Measurements from ENCODE around the gene EME1. TPM values are rescaled to one million over a fixed set of nuclear protein-coding genes. Genes with fewer than 3 reads are reported as not detected.

EME1 gene
- total and polyA plus RNA-seq, 2 of the 8 experiments (the other 6 are each of a cell fraction or from before 2014, with no cell fraction given), result 13.9 to 16.3 TPM

DNA sequence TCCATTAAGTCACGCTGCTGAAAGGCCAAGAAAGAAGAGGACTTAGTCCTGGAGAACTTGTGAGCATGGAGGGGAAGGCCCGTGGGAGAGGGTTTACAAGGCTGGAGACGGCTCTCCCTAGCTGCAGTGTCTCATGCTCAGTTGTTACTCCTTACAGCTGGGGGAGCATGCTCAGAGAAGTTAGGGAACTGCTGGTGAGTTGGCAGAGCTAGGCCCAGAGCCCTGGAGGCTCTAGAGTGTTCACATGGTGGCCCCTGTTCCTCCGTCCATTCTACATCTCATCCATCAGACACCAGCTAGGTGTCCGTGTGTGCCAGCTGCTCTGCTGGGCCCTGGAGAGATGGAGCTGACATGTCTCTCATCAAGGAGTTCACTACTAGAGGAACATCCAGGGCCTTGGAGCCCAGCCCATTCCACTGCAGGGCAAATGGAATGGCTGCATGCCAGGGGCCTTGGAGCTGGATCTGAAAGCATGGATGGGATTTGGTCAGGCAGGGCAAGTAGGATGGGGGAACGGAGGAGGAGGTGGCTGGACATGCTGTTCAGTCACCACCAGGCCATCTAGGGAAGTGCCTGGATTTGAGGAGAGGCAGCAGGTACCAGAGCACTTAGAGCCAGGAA lies 20.8 kb upstream of the EME1 start:
- Histone ChIP-seq H3K79me1 (ENCODE audit: low read depth, low read length) (peaks cover 15% of the 10 kb centered on the region), H3K9ac (replicated peaks in 1 of 4; ENCODE audit: extremely low read depth in 1 of 4, low read depth in 3 of 4, low read length in 3 of 4) (no peak overlapping the region; a peak in 1 of 7 replicates), H2AK5ac (ENCODE audit: low read depth, low read length) (no peak overlapping the region), H3K36me3 (ENCODE audit: control insufficient read depth in 2 of 4, insufficient read depth in 4 of 4, low read length in 3 of 4) (peaks cover 7 to 35% (median 23%) of the 10 kb centered on the region in 4 experiments), H2BK120ac (replicated peaks; ENCODE audit: low read depth, low read length) (no peak overlapping the region), H4K5ac (ENCODE audit: insufficient read length, low read depth, low read length) (no peak overlapping the region), H3K79me2 (ENCODE audit: control insufficient read depth in 1 of 2, insufficient read depth in 2 of 2, low read length in 2 of 2) (peaks cover 0 to 20% of the 10 kb centered on the region in 2 experiments; a peak in 2 of 4 replicates), H3K27me3 (replicated peaks in 1 of 4; ENCODE audit: control insufficient read depth in 3 of 4, extremely low read depth in 1 of 4, insufficient read depth in 3 of 4, low read length in 3 of 4) (no peaks in the 10 kb centered on the region), H3K4me3 (ENCODE audit: extremely low read depth in 1 of 4, insufficient read depth in 2 of 4, low read depth in 3 of 4, low read length in 4 of 4) (no peak overlapping the region), H4K8ac (ENCODE audit: extremely low read depth, insufficient read depth, low read length) (no peak overlapping the region), H3K27ac (ENCODE audit: low read depth, low read length) (no peak overlapping the region), H4K91ac (replicated peaks; ENCODE audit: insufficient read length, low read length) (no peak overlapping the region), H3K14ac (ENCODE audit: insufficient read length) (no peak overlapping the region), H2BK5ac (ENCODE audit: low read depth, low read length) (no peak overlapping the region), H4K20me1 (replicated peaks in 1 of 2; ENCODE audit: control insufficient read depth in 1 of 2, insufficient read depth in 2 of 2, low read length in 2 of 2) (peaks cover 1 to 31% of the 10 kb centered on the region in 2 experiments), H3K4me1 (replicated peaks in 1 of 4; ENCODE audit: control insufficient read depth in 3 of 4, insufficient read depth in 4 of 4, low read length in 3 of 4) (peaks cover 4 to 12% (median 8%) of the 10 kb centered on the region in 4 experiments), H2BK20ac (ENCODE audit: low read length) (no peak overlapping the region), H3K23me2 (ENCODE audit: low read depth, low read length) (peaks cover 5% of the 10 kb centered on the region; the same call in 1 of the 2 replicates), H2AFZ (ENCODE audit: low read length) (no peak overlapping the region), H2BK12ac (ENCODE audit: low read depth, low read length) (no peak overlapping the region), H3K9me3 (ENCODE audit: insufficient read depth in 2 of 2, low read depth in 1 of 2, low read length in 1 of 2) (no peaks in the 10 kb centered on the region), H3K56ac (replicated peaks; ENCODE audit: insufficient read length, low read depth, low read length) (no peak overlapping the region), H3K4ac (replicated peaks; ENCODE audit: insufficient read length, low read depth, low read length) (no peak overlapping the region), H3K18ac (ENCODE audit: extremely low read depth, low read length) (no peak overlapping the region), H3K23ac (ENCODE audit: insufficient read length) (no peak overlapping the region), H3K4me2 (ENCODE audit: insufficient read depth in 1 of 2, low read depth in 2 of 2, low read length in 2 of 2) (no peak overlapping the region), H2BK15ac (ENCODE audit: low read length) (no peak overlapping the region)
- FAIRE-seq, result no peak
- WGBS, 2 experiments (ENCODE audit: extremely low coverage in 1 of 2, insufficient coverage in 1 of 2, insufficient read length in 1 of 2, insufficient replicate concordance in 2 of 2, low coverage in 1 of 2, low lambda C conversion rate in 2 of 2, missing lambda C conversion rate in 1 of 2), result 80% methylated on average over 6 of the region's 6 CpGs; no CpG with 5 or more reads in 1 of the 2 experiments
- ChIA-PET CTCF (ENCODE audit: partially characterized antibody) (interaction anchor here (0.6 to 2.2 kb wide), 10 partner anchors 10 to 232 kb away, joined by 3 to 11 read pairs (median 3); no protein-coding TSS in a partner anchor), POLR2A (ENCODE audit: partially characterized antibody) (interaction anchor here (1.1 to 12.4 kb wide), 3 partner anchors 10 to 34 kb away, joined by 3 to 135 read pairs (median 4); no protein-coding TSS in a partner anchor)
- DNase-seq (ENCODE audit: low read depth in 1 of 2, low spot score in 2 of 2), result no peak
- TF ChIP-seq CREB1 (IDR thresholded peaks at IDR 0.05) (no peak), NRF1 (IDR thresholded peaks at IDR 0.05; ENCODE audit: low read depth, low read length) (no peak), CHD2 (IDR thresholded peaks at IDR 0.05; ENCODE audit: low read length) (no peak), RNF2 (IDR thresholded peaks at IDR 0.05; ENCODE audit: borderline replicate concordance, low read depth, low read length, missing control alignments, poor library complexity, severe bottlenecking) (no peak), TCF12 (IDR thresholded peaks at IDR 0.05; ENCODE audit: low read depth, low read length) (no peak), EGR1 (IDR thresholded peaks at IDR 0.05; ENCODE audit: borderline replicate concordance, low read depth, low read length) (no peak), MAFK (IDR thresholded peaks at IDR 0.05; ENCODE audit: low read depth, low read length) (no peak), TAF7 (optimal IDR thresholded peaks at IDR 0.05; ENCODE audit: borderline replicate concordance, low read depth, low read length) (no peak), HDAC6 (IDR thresholded peaks at IDR 0.05; ENCODE audit: low read depth, low read length) (no peak), SP4 (IDR thresholded peaks at IDR 0.05; ENCODE audit: low read length) (no peak), SAP30 (IDR thresholded peaks at IDR 0.05; ENCODE audit: insufficient read depth, insufficient replicate concordance, low read length) (no peak), BCL11A (IDR thresholded peaks at IDR 0.05; ENCODE audit: low read depth in 2 of 2, low read length in 2 of 2) (no peak)

Measured in H1 (cell line).